Lung microvascular endothelial cell (primary cell): Measurements from ENCODE around the gene PTPRG. TPM values are rescaled to one million over a fixed set of nuclear protein-coding genes. Genes with fewer than 3 reads are reported as not detected.
"Not testable (repeated sequence)": the region's sequence is repeated elsewhere in the genome, so short reads cannot be mapped to it uniquely, and the experiment has no call there.

ENCODE experiments used
- DNase-seq, 2 donors: peaks; one replicate each; pipeline versions ENCODE4 v3.0.0 to v3.0.0-alpha.2; 2010; ENCODE audit warnings: low read depth in 2 of 2
- total RNA-seq: library from RNA; depleted of rRNA; stranded (reverse); fragments of >200 nt; gene quantifications from 2 replicates; pipeline ENCODE4 v1.2.1, GENCODE V29; 2014

Gene PTPRG
- total RNA-seq, 1 donor from 2014 or later = 5.8 TPM

GRCh38 chr3:61716693-61717092 is 155.3 kb downstream of the PTPRG start:
- not testable (repeated sequence) for DNase-seq

- DNase-seq = no peak
These were observed 157.2 kb downstream of the PTPRG start for GRCh38 chr3:61718565-61718964.

DNA sequence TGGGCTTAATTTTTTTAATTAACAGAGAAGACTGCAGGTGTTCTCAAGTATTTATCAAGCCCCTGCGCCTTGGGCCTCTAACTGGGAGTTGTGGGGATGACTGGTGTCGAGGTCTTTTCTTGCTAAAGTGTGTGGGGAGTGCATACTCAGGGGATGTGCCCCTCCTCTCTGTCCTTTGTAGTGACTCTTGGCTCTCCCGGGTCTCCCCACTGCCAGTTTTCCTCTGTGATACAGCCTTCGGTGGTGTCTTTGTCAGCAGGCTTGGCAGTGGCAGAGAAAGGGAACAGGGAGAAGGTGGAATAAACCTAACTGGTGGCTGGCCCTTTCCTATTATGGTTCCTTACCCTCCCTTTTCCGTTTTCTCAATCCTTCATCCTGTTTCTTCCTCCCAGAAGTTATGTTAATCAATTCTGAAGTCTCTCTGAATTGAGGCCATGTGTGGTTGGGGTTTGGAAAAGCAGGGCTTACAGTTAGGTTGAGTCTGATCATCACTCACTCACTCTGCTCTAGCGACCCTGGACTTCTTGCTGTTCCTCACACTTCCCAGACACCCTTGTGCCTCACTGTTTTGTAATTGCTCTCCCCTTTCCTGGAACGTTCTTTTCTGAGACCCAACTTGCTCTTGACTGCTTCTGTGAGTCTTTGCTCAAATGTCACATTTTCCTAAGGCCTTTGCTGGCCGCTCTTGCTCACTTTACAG is 158.1 kb downstream of the PTPRG start:
- DNase-seq = no peak

DNA sequence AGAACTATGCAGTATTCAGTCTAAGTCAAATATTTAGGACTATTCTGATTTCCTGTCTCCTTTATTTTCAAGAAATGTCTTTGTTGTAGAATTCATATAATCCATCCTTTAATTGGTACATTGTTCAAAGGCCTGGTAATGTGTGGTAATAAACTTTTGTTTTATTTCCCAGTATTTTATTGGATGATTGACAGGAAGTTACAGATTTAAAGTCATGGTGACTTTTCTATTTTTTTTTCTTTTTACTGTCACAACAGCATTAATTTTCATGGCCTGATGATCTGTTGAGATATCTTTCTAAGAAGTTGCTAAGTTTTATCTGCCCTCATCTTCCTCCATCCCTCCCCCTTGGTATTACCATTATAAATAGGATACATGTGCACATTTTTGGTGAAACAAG is 161.7 kb downstream of the PTPRG start:
- no peak for DNase-seq

- no peak for DNase-seq
These were observed 162.8 kb downstream of the PTPRG start for GRCh38 chr3:61724183-61724582.

DNA sequence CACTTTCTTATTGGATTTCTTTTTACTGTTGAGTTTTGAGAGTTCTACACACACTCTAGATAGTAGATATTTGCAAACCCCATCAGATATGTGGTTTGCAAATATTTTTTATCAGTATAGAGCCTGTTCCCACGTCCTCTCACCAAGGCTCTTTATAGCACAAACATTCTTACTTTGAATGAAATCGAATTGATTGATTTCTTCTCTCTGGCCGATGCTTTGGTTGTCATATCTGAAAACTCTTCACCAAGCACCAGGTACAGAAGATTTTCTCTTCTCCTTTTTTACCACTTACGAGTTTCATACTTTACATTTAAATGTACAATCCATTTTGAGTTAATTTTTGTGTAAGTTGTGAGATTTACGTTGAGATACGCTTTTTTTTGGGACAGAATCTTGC is 163.4 kb downstream of the PTPRG start:
- DNase-seq = no peak

- peak in 1 of 2 donors; percentile 6 for DNase-seq
These were observed 164.5 kb downstream of the PTPRG start for GRCh38 chr3:61725851-61726333.

DNA sequence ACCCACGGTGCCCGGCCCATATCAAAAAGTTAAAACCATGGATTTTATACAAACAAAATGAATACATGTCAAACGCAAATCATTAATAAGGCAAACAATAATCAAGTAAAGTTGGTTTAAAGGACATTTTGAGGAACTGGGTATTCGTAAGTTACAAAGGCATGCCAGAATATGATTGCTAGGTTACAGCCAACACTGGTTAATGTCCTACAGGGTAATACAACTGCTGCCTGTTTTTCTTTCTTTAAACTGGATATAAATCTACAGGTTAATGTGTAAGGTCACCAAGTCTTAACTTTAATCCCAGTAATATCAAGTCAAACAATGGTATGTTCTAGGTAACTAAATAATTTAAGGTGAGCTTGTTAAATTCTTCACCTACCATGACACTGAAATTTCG is 166.1 kb downstream of the PTPRG start:
- no peak for DNase-seq

GRCh38 chr3:61729038-61729634 is 167.8 kb downstream of the PTPRG start:
- no peak for DNase-seq

GRCh38 chr3:61730056-61730455 is 168.7 kb downstream of the PTPRG start:
- DNase-seq = no peak

GRCh38 chr3:61730577-61731231 is 169.3 kb downstream of the PTPRG start:
- DNase-seq = no peak

- DNase-seq = no peak
These were observed 171.6 kb downstream of the PTPRG start for GRCh38 chr3:61733000-61733399.

DNA sequence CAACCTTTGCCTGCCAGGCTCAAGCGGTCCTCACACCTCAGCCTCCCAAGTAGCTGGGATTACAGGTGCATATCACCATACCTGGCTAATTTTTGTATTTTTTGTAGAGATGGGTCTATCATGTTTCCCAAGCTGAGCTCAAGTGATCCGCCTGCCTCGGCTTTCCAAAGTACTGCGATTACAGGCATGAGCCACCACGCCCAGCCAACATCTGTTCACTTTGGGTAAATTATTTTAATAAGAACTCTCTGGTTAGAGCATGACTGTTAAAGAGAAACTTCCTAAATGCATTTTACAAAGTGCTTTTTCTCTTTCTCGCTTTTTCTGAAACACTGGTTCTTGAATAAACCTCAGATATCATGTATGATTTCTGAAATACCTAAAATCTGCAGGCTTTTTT is 172.5 kb downstream of the PTPRG start:
- DNase-seq = no peak

- DNase-seq = no peak
These were observed 173.6 kb downstream of the PTPRG start for GRCh38 chr3:61734749-61735686.

DNA sequence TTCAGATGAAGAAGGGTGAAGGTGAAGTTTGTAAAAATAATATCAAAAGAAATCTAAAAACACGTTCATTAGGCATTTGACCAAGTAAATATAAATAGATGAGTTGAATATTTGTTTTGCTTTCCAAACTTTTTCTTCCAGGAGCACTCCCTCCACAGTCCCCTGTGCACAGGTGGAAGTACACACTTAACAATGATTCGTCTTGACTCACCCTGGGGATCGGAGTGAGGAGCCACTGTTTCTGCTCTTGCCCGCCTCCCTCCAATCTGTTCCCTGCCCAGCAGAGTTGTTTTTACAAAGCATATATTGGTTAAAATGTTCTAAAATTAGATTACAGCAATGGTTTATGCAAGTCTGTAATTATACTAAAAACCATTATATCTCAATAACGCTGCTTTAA is 175.1 kb downstream of the PTPRG start:
- no peak for DNase-seq

DNA sequence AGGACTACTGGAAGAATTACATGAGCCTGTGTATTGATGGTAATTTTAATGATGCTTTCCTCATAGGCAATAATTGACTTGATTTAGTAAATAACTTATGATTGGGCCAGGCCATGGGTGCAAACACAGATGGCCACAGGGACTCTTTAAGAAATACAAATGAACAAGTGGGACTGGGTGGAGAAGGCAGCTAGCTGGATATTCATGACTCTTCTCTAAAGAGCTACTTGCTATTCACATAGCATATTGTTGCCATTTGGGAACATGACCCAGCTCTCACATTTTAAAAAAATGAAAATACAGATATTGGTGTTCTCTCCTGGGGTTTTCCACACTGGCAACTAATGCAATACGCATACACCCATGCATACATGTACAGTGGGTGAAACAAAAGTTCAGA is 178.3 kb downstream of the PTPRG start:
- DNase-seq = no peak

- no peak for DNase-seq
These were observed 179.1 kb downstream of the PTPRG start for GRCh38 chr3:61740494-61740893.

DNA sequence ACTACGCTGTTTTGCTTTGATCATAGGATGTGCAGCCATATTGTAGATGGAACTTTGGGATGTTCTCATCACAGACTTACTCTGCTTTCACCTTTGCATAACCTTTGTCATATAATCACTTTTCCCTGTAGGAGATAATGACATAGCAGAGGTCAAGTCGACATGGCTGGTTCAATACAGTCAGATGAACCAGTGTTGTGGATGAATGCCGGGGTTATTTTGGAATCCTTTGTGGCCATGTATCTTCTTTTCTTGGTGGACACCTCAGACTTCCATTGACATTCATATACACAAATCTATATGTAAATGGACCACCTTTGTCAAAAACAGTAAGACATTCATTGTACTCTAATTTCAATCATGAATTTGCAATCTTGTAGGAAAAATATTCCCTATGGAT is 180.2 kb downstream of the PTPRG start:
- no peak for DNase-seq

DNA sequence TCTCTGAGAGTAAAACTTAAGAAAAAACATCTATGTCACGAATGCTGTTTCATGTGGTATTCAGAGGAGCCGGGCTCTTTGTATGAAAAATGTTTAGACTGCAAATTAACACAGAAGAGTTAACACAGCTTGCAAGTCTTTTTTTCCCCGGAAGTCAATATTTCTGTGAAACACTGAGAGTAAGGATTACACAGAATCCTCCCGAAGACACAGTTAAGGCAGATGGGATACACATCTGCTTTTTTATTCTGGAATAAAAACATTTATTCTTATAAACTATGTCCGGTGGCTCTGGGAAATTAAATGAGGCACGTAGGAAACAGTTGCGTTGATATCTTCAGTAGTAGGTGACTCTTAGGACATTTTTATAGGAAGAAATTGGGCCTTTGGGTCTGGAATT is 180.6 kb downstream of the PTPRG start:
- DNase-seq = no peak

DNA sequence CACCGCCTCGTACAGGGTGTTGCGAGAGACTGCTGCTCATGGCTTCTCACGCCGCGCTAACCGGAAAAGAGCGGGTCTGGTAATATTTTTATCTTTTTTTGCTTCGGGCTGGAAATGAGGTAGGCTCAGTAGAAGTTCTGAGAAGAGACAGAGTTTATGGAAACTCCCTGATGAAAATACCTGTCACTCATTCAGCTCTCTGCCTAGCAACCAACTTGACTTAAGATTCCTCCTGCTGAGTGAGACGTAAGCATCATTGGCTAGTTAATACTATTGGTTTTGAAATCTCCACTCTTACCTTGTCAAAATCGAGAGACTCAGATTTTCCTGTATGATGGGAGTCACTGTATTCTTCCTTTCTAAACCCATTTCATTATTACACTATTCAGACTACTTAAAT is 181.7 kb downstream of the PTPRG start:
- no peak for DNase-seq

DNA sequence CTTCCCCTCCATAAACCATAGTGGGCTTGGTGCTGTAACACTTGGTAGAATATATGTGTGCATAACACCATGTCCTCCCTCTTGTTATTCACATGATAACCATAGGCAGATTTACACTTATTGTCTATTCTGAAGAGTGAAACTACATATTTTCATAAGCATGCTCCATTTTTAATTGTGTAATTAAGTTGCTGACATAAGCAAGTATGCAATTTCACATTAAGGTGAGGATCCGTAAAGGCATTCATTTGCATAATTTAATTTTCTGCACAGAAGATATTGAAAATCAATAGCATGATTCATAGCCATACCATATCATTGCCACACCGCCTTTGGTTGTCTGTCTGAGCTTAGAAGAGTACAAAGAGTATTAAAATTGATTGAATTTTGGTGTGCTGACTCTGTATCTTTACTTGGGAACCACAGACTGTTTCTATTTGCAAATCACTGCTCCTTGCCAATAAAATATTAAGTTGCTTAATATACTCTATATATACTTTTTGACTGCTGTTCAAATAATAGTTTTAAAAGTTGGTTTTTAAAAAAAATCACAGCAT is 182.4 kb downstream of the PTPRG start:
- no peak for DNase-seq
